Measurements from ENCODE around the gene TRIM2.

The TRIM2 gene

GRCh38 chr4:153215921-153216320 lies 11.7 kb downstream of the TRIM2 start:
- DNase-seq (ENCODE audit: insufficient read length, low spot score): no peak
- TF ChIP-seq CTCF (IDR thresholded peaks at IDR 0.05; ENCODE audit: insufficient read depth, missing control alignments): no peak
- no peak for FAIRE-seq

GRCh38 chr4:153216546-153216945 lies 12.3 kb downstream of the TRIM2 start:
- FAIRE-seq: no peak
- DNase-seq (ENCODE audit: insufficient read length, low spot score): no peak
- TF ChIP-seq CTCF (IDR thresholded peaks at IDR 0.05; ENCODE audit: insufficient read depth, missing control alignments): no peak

- no peak for FAIRE-seq
- DNase-seq (ENCODE audit: insufficient read length, low spot score): no peak
- TF ChIP-seq CTCF (IDR thresholded peaks at IDR 0.05; ENCODE audit: insufficient read depth, missing control alignments): no peak
Observed at GRCh38 chr4:153217440-153217839, 13.2 kb downstream of the TRIM2 start.

GRCh38 chr4:153218961-153219360 lies 14.7 kb downstream of the TRIM2 start:
- DNase-seq (ENCODE audit: insufficient read length, low spot score): no peak
- FAIRE-seq: no peak
- TF ChIP-seq CTCF (IDR thresholded peaks at IDR 0.05; ENCODE audit: insufficient read depth, missing control alignments): no peak

GRCh38 chr4:153220682-153221395 lies 16.6 kb downstream of the TRIM2 start:
- TF ChIP-seq CTCF (IDR thresholded peaks at IDR 0.05; ENCODE audit: insufficient read depth, missing control alignments): no peak
- no peak for FAIRE-seq
- DNase-seq (ENCODE audit: insufficient read length, low spot score): no peak

GRCh38 chr4:153221783-153222706 lies 17.8 kb downstream of the TRIM2 start:
- FAIRE-seq (no peak), DNase-seq (ENCODE audit: insufficient read length, low spot score) (peak; percentile 63)
- TF ChIP-seq CTCF (IDR thresholded peaks at IDR 0.05; ENCODE audit: insufficient read depth, missing control alignments): no peak

Data from D721Med (cell line).